ENCODE data around the gene KCNN1. TPM values are rescaled to one million over a fixed set of nuclear protein-coding genes. Genes with fewer than 3 reads are reported as not detected.

KCNN1 gene
- total RNA-seq, 1 donor from 2014 or later, result 0.13 TPM

- peak; percentile 95 for DNase-seq (ENCODE audit: low spot score)
Observed at GRCh38 chr19:17947815-17948513, 18.9 kb upstream of the KCNN1 start.

DNA sequence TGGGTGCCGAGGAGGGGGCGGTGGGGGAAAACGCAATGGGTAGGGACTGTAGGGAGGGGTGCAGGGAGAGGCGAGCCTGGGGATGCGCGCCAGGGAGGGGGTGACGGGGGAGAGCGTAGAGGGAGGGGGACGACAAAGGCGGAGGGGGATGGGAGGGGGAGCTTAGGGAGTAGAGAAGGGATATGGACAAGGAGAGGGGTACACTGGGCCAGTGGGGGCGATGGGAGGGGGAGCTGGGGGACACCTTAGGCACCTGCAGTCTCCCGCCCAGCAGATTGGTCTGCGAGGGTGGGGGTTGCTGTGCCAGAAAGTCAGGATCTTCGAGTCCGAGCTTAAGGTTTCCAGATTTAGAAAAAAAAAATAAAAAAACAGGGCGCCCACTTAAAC is 18.4 kb upstream of the KCNN1 start:
- DNase-seq (ENCODE audit: low spot score), result no peak

- DNase-seq (ENCODE audit: low spot score), result no peak
Observed at GRCh38 chr19:17948931-17949930, 17.7 kb upstream of the KCNN1 start.

DNA sequence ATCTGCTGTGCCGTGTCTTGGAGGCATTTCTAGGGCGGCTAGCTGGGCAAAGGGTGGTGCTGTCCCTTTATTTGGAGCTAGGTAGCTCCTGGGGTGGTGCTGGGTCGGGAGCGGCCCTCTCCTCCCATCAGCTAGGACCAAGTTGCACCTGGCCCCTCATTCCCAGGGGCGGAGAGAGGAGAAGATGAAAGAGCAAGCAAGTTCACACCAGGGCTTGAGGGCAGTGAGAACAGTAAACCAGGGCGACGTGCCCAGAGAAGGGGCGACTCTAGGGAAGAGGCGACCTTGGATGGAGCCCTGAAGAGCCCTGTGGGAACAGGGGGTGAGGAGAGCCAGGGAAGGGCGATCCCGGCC is 17.0 kb upstream of the KCNN1 start:
- no peak for DNase-seq (ENCODE audit: low spot score)

DNA sequence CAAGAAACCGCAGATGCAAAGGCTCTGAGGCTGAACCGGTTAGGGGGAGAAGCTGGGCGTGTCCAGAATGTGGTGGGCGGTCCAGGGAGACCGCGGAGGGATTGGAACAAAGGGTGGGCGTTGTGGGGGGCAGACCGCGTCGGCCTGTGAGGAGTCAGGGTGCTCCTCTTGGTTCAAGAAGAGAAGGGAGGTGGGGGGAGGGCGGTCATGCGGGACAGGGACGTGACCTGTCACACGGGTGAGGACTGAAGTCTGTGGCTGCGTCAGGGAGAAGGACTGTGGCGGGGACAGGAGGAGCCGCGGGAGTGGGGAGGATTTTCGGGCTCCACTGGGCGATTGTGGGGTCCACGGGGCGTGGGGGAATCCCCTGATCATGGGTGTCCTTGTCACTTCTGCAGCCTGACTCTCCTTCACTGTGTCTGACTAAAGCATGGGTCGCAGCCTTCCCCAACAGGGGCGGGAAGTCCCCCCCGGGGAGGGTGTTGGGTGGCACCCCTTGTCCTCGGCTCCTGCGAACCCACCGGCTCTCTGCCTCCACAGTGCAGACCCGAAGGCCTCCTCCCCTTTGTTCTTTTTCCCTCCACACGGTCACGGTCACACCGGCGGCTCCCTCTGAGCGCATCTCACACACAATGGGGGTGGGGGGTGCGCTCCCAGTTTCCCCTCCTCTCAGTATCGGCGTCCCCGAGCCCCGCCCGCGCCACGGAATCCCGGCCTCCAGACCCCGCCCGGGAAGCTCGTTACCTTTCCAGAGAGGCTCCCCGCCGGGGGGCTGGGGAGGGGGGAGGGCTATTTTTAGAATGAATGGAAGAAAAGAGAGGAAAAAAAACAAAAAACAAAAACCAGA is 16.4 kb upstream of the KCNN1 start:
- no peak for DNase-seq (ENCODE audit: low spot score)

GRCh38 chr19:17951157-17951989 is 15.5 kb upstream of the KCNN1 start:
- DNase-seq (ENCODE audit: low spot score), result no peak

GRCh38 chr19:17951990-17952976 is 14.6 kb upstream of the KCNN1 start:
- no peak for DNase-seq (ENCODE audit: low spot score)

- no peak for DNase-seq (ENCODE audit: low spot score)
Observed at GRCh38 chr19:17953316-17953801, 13.5 kb upstream of the KCNN1 start.

GRCh38 chr19:17953869-17954268 is 13.0 kb upstream of the KCNN1 start:
- no peak for DNase-seq (ENCODE audit: low spot score)

GRCh38 chr19:17954401-17954800 is 12.5 kb upstream of the KCNN1 start:
- DNase-seq (ENCODE audit: low spot score), result no peak

- no peak for DNase-seq (ENCODE audit: low spot score)
Observed at GRCh38 chr19:17957149-17957849, 9.6 kb upstream of the KCNN1 start.

- no peak for DNase-seq (ENCODE audit: low spot score)
Observed at GRCh38 chr19:17957885-17958284, 9.0 kb upstream of the KCNN1 start.

- no peak for DNase-seq (ENCODE audit: low spot score)
Observed at GRCh38 chr19:17963936-17964691, 2.8 kb upstream of the KCNN1 start.

DNA sequence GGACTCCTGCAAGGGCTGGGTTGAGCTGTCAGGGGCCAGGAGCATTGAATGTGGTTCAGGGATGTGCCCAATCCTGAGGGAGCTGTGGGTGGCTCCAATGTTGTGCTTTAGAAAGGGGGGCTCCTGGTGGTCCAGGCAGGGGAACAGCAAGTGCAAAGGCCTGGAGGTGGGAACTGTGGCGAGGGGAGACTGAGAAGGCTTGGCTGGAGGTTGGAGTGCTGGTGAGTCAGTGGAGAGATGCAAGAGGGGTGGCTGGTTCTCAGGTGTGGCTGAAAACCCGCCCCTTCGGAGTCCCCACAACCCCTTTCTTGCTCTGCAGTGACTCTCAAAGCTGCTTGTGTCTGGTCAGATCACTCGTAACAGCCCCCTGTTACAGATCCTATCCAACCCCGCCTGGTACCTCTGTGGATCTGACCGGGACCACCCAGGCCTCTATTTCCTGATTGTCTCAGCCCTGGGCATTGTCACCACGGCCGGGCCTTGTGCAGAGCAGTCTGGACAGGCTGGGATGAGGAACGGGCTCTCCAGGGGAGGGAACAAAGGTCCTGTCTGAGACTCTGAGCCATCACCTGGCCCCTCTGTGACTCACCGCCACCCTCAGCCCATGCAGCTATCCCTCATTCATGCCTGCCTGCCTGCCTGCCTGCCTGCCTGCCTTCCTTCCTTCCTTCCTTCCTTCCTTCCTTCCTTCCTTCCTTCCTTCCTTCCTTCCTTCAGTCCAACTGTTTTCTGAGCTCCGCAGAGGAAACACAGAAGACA is 1.4 kb upstream of the KCNN1 start:
- DNase-seq (ENCODE audit: low spot score), result no peak

DNA sequence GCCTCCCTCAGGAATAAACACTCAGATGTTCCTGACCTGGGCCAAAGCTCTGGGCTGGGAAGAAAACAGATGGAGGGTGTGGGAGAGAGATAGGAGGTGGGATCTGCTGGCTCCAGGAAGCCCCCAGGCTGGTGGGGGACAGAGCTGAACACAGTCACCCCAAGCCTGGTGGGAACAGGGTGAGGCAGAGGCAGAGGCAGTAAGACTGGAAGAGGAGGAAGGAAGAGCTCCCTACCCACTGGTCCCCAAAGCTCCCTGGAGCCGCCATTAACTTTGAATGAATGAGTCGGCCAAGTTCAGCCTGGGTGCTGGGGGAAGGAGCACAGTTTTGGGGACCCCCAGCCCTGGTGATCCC is 801 bp upstream of the KCNN1 start:
- no peak for DNase-seq (ENCODE audit: low spot score)

DNA sequence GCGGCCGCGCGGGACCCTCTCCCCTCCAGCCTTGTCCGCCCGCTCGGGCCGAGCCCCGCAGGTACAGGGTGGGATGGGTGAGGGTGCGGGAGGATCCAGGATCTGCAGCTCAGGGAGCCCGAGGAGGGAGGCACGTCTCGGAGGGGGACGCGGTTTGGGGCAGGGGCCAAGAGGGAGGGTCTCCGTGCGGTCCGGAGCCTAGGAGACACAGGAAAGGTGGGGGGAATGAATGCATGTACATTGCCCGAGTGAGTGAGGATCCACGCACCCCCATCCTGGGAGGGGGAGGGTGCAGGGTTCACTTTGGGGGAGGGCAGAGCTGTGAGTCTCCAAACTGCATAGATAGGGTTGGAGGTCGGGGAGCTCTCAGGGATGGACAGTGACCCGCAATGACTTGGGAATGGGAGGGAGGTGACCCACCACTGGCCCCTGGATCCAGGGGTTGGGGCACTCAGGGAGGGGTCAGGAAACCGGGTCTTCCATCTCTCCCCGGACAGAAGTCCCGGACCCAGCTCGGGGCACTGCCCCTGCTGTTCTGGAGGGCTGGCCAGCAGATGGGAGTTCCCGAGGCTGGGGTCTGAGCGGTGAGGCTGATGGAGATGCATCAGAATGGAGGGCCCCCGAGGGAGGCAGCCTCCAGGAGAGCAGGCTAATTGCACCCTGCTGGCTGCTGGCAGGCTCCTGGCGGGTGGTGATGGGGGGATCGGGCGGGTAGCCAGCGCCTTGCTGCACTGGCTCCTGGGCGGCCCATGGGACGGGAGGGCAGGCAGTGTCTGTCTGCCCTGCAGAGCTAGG is 547 bp downstream of the KCNN1 start:
- no peak for DNase-seq (ENCODE audit: low spot score)
